Measurements from ENCODE around the gene KAT2B.

KAT2B gene

DNA sequence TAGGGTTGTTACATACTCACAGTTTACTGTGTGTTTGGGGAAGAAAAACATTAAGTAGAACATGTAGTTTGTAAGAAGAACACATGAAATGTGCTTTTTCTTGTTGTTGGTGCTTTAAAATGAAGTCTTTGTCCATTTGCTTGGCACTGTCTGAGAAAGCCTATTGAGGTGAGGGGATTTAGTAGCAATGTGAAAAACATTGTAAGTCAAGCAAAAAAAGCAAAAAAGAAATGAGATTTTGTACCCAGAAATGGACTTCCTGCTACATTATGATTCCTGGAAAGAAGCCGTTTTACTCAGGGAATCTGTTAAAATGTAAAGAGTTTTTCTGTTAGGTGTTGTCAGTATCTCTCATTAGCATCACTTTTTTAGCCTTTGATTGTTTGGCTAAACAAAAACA lies 59.9 kb downstream of the KAT2B start:
- no peak for DNase-seq (ENCODE audit: low read depth)

DNA sequence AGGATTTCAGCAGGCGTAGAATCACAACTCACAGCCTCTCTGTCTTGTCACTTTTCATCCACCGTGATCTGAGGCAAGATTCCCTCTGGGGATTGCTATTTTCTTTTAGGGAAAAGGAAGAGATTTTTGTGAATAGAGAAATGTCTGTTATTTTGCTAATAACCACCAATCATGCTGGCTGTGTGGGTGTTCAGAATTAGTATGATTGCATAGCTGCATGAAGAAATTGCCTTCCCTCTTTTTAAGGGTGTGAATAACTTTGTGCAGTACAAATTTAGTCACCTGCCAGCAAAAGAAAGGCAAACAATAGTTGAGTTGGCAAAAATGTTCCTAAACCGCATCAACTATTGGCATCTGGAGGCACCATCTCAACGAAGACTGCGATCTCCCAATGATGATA lies 60.8 kb downstream of the KAT2B start:
- DNase-seq (ENCODE audit: low read depth) = no peak

DNA sequence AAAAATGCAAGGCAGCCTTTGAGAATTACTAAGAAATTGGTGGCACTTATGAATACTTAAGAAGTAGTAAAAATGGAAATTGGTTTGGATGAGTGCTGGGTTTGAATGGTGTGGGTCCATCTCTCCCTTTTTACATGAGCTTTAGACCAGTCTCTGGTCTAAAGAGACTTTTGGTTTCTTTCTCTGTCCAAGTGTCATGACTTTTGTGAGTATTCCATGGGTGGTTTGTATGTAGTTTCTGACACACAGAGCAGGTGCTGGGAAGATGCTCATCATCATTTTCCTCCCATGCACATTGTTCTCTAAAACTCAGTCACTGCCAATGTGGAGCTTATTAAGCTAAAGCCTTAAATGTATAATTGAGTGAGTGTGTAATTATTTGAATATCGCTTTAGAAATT lies 63.5 kb downstream of the KAT2B start:
- no peak for DNase-seq (ENCODE audit: low read depth)

DNA sequence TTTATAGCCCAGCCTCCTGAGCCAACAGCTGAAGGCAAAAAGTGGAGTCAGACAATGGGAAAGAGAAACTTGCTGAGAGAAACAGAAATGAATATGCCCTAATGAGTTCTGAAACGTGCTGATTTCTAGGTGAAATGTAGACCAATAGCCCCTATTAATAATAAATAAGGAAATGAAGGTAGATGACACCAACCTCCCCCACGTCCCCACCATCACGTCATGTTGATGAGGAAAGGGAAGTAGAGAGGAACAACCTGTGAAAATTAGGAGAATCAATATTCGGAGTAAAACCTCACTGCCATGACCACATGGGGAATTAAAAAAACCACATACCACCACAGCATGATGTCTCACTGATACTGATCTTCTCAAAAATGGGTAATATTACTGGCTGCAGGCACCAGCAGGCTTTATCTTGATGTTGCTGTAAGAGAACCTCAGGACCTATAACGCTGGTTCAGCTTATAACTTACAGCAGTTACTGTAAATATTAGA lies 64.0 kb downstream of the KAT2B start:
- peak; percentile 18 for DNase-seq (ENCODE audit: low read depth)

DNA sequence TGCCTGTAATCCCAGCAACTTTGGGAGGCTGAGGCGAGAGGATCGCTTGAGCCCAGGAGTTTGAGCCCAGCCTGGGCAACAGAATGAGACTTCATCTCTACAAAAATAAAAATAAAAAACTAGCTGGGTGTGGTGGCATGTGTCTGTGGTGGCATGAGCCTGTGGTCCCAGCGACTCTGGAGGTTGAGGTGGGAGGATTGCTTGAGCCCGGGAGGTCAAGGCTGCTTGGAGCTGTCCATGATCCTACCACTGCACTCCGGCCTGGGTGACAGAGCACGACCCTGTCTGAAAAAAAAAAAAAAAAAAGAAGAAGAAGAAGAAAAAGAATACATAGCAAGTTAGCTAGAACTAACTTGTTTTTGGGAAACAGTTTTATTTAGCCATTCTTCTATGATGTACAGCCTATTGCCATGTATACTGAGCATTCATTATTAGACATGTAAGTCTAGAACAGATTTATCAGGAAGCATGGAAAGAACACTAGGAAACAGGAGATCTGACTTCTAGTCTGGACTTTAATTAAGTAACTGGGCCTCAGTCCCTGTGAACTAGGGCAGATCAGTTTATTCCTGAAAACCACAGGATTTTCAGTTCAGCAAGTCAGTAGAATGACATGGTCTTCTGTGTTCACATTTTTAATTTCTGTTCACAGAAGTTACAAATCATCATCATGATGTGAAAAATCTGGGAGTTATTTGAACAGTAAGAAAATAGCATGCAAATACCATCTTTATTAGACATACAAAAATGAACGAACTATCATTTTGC lies 65.5 kb downstream of the KAT2B start:
- no peak for DNase-seq (ENCODE audit: low read depth)

DNA sequence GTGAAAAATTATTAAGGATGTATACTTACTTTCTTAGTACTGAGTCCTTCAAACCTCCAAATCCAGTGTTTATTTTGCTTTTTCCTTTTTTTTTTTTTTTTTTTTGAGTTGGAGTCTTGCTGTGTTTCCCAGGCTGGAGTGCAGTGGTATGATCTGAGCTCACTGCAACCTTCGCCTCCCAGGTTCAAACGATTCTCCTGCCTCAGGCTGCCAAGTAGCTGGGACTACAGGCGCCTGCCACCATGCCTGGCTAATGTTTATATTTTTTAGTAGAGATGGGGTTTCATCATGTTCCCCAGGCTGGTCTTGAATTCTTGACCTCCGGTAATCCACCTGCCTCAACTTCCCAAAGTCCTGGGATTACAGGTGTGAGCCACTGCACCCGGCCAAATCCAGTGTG lies 67.5 kb downstream of the KAT2B start:
- DNase-seq (ENCODE audit: low read depth) = no peak

DNA sequence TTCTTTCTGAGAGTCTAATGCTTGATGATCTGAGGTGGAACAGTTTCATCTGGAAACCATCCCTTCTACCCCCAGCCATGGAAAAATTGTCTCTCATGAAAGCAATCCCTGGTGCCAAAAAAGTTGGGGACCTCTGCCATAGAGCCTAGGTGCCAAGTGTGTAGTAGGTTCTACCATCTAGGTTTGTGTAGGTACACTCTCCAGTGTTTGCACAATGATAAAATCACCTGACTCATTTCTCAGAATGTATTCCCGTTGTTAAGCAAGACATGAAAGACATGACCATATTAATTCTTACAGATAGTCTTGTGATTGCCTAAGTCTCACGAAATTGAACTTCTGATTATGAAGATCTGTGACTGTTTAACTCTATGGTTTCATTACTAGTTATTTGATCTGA lies 68.6 kb downstream of the KAT2B start:
- no peak for DNase-seq (ENCODE audit: low read depth)

DNA sequence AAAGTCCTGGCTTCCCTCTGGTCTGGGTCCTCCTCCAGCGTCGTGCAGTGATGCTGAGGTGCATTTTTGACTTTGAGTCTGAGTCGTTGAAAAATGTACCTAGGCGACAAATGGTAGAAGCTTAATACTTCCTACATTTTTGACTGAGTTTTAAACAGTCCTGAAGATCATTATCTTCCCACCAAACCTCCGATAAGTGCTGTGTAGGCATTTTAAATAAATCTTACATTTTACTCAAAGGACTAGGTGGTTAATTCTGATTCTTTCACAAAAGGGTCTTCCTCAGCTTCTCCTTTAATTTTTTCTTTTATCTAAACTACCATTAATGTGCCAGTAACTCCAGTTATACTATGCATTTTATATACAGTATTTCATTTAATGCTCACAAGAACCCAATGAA lies 70.6 kb downstream of the KAT2B start:
- no peak for DNase-seq (ENCODE audit: low read depth)

DNA sequence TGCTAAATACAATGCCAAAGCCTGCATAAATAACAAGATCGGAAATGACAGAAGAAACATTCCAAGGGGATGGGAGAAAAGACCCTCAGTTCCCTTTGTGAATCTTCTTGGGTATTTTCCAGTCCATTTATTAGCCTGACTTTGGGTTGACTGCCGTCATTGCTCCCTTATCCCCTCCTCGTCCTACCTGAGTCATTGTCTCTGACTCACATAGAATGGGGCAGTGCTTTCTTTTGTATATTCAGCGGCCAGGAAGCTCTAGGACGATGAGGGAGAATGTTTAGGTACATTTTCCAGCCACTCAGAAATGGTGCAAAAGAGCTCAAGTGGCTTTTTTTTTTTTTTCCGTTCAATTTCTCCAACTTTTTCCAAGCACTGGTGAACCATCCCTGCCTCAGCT lies 71.6 kb downstream of the KAT2B start:
- no peak for DNase-seq (ENCODE audit: low read depth)

DNA sequence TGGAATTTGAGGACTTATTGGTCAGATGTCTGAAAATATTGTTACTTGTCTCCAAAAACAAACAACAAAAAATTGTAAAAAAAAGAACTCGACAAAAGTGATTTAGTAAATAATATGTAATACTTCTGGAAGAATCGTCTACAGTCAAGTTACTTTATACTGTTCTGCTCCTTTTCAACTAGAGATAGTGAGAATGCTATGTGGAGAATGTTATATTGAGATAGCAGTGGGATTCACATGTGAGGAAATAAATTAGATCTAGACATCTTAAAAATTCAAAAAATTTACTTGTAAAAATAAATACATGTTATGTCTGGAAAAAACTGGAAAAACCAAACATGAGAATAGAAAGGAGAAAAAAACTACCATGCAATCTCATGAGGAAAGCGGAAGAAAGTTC lies 80.8 kb downstream of the KAT2B start:
- DNase-seq (ENCODE audit: low read depth) = no peak

DNA sequence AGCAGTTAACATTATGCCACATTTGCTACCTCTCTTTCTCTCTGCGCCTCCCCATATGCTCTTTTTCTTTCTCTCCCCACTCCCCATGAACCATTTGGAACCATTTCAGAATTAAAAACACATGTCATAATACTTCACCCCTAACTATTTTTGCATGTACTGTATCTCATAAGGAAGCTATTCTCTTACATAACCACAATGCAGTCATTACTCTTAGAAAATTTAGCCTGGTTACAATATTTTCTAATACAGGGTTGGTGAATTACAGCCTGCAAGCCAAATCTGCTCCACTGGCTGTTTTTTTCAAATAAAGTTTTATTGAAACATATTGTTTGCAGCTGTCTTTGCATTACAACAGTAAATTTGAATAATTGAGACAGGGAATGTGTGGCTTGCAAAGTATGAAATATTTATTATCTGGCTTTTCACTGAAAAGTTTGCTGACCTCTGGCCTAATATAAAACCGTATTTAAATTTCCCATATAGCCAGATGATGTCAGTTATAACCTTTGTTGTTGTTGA lies 82.9 kb downstream of the KAT2B start:
- no peak for DNase-seq (ENCODE audit: low read depth)

DNA sequence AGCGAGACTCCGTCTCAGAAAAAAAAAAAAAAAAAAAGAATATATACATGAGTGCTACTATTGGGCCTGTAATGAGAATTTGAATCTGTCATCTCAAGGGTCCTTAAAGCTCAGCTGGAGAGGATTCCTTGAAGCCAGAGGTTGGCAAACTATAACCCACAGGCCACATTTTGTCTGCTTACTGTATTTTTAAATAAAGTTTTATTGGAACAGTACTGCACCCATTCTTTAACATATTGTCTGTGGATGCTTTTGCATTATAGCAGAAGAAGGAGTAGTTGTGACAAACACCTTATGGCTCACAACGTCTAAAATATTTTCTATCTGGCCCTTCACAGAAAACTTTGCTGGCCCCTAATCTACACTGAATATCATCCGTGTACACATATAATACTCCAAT lies 85.0 kb downstream of the KAT2B start:
- DNase-seq (ENCODE audit: low read depth) = no peak

DNA sequence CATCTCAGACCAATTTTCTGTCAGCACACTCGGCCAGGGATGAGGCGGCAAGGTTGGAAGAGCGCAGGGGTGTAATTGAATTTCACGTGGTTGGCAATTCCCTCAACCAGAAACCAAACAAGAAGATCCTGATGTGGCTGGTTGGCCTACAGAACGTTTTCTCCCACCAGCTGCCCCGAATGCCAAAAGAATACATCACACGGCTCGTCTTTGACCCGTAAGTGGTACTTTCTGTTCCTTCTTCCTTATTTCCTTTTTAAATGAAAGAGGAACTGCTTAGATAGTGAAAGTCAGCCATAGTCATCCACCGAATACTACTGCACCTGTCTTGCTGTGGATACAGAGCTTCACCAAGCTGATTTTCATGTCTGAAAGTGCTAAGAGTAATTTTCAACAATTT lies 85.7 kb downstream of the KAT2B start:
- DNase-seq (ENCODE audit: low read depth) = no peak

DNA sequence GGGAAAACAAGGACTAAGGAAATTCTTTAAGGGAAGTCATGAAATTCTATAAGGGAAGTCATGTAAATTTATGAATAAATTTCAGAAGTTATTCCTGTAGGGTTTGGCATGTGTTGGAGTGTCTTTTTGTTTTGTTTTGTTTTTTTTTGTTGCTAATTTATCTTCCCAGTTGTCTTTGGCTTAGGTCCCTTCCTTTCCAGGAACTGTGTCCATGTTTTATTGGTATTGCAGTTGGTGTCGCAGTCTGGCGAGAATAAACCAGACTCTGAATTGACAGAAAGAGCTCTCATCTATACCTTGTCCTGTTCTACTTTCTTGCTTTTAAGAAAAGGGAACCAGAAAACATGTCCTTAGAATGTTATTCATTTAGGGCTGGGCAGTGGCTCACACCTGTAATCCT lies 88.1 kb downstream of the KAT2B start:
- no peak for DNase-seq (ENCODE audit: low read depth)

DNA sequence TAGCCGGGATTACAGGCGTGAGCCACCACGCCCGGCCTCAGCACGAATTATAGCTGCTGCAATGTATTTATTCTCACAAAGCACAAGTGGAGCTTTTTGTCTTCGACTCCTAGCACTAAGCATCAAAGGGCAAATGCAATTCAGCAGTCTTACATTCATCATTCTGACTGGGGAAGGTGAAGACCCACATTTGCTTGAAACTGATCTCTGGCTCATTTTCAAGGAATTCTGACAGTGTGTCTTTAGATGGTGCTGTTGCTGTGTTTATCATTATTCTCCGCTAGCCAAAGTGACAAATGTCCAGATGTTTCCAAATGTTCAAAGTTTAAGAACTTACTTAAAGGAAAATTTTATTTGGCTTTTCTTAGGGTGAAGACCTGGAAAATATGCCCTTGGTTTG lies 89.9 kb downstream of the KAT2B start:
- no peak for DNase-seq (ENCODE audit: low read depth)

DNA sequence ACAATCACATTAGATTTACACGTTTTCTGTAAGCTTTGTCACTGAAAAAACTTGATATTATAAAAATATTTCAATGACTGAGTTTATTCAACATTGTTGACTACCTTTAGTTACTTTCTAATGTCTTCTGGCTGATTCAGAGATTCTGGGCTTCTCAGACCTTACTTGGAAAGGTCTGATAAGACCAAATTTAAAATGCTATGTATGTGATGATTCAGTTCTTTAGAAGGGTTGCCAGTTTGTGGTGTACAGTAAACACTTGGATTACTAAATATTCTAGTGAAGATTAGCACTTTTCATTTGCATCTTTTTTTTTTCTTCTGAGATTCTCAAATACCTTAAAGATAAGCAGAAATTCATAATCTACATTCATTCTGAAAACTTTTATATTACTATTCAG lies 96.0 kb downstream of the KAT2B start:
- no peak for DNase-seq (ENCODE audit: low read depth)

DNA sequence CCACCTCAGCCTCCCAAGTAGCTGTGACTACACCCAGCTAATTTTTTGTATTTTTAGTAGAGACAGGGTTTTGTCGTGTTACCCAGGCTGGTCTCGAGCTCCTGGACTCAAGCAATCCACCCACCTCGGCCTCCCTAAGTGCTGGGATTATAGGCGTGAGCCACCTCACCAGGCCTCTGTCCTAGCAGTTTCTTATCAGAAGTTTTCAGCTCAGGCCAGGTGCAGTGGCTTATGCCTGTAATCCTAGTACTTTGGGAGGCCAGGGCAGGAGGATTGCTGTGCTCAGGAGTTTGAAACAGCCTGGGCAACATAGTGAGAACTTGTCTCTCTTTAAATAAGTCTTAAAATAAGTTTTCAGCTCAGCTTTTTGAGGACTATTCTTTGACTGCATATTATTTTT lies 97.4 kb downstream of the KAT2B start:
- DNase-seq (ENCODE audit: low read depth) = no peak

DNA sequence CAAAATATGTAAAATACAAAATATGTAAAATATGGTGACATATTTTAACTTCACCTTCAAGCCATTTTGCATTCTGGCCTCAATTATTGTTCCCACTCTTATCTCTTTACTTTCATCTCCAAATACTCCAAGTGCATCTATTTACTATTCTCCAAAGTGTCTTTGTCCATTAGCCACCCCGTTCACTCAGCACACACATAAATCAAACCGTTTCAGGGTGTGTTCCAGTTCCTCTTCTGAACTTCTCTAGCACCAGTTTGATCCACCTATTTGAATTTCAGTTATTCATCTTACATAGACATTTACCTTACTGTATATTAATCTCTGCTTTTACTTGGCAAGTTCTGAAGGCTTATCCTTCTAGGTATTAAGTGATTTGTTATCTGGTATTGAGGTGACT lies 100.6 kb downstream of the KAT2B start:
- DNase-seq (ENCODE audit: low read depth) = no peak

DNA sequence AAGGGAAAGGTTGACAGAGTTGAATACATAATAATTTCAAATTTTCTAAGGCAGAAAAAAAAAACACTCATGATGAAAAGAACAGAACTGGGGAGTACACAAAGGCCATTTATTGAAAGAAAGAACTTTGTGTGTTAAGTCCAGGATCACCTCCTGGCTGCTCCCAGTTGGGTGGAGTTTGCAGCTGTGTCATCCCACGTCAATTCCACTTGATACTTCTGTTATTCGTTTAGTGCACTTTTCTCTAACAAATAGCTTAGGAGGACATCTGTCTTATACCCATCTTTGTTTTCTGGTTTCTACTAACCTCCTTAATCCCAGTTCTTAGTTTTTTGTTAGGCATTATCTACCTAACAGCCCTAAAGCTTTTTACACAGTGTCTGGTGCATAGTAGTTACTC lies 101.1 kb downstream of the KAT2B start:
- DNase-seq (ENCODE audit: low read depth) = no peak

DNA sequence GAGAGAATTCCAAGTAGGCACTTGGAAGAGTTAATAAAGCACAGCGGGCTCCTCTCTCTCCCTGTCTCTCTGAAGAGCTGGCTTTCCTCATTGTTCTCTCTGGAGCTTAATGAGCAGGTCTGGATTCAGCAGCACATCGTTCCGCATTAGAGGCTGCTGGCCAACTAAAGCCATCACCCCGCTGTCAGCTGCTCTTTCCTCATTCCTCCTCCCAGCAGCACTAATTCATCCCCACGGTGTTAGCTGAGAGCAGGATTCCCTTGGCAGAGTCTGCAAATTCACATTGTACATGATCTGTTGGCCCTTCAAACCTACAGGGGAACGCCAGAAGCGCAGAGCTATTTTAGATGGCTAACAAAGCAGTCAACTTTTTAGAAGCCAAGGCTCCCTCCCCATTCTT lies 101.6 kb downstream of the KAT2B start:
- no peak for DNase-seq (ENCODE audit: low read depth)

DNA sequence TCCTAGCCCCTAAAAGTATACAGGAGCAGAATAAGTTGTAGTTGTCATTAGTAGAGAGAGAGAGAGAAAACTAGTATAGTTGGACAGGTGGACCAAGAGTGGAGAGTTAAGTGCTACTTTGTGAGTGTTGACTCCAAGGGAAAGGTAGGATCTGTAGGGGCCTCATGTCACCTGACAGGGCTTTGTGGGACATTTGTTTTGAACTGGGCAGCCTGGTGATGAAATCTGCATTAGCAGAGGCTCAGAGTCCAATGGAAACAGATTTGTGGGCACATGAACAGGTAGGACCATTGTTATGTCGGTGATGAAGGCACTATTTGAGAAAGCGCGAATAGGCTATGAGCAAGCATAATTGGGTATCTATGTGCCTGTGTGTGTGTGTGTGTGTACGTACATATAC lies 102.3 kb downstream of the KAT2B start:
- no peak for DNase-seq (ENCODE audit: low read depth)

DNA sequence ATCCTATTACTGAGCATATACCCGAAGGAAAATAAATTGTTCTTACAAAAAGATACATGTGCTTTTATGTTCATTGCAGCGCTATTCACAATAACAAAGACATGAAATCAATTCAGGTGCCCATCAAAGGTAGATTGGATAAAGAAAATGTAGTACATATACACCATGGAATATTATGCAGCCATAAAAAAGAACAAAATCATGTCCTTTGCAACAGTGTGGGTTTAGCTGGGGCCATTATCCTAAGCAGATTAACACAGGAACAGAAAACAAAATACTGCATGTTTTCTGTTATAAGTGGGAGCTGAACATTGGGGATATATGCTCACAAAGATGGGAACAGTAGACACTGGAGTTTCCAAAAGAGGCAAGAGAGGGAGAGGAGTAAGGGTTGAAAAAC lies 103.3 kb downstream of the KAT2B start:
- DNase-seq (ENCODE audit: low read depth) = no peak

DNA sequence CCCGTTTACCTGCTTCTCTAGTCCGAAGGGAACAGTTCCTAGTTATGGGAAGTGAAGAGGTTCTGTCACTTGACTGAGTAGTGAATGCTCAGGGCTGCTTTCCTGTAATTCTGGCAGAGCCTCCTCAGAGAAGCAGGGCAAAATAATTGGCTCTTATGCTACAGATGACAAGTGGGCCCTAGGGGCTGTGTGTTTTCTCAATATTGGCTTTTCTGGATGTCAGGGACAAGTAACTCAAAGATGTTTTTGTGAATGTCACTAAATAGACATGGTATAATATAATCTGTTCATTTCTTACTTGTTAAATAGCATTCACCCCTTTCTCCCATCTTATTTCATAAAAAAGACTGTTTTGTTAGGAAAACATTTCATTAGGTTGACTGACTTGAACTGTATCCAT lies 105.6 kb downstream of the KAT2B start:
- DNase-seq (ENCODE audit: low read depth) = no peak

DNA sequence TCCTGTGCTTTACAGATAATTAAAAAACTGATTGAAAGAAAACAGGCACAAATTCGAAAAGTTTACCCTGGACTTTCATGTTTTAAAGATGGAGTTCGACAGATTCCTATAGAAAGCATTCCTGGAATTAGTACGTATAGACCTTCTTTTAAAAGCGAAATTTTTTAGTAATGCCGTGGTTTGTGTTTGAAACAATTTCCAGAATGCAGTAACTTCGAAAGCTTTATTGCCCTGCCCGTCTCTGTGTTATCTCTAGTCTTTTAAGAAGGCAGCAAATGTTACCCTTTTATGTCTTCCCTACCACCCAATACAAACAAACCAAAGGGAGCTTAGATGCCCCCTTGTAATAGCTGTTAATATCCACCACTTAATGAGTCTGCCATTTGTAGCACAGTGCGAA lies 106.1 kb downstream of the KAT2B start:
- DNase-seq (ENCODE audit: low read depth) = no peak
